Panc1 (cell line): ENCODE results near the gene GAB4.

Source experiments
- TF ChIP-seq, protein P1 (sequence below): fragments of 450-650 bp; IDR thresholded peaks from 2 replicates; pipeline ENCODE4 v1.5.1; 2017; ENCODE audit warnings: mild to moderate bottlenecking
- TF ChIP-seq, protein P2 (sequence below), 2 experiments: IDR thresholded peaks; 2 replicates each; pipeline ENCODE4 v1.6.1; 2011 to 2012; ENCODE audit warnings: low read depth in 2 of 2, control low read depth in 1 of 2, low read length in 1 of 2, mild to moderate bottlenecking in 1 of 2, moderate library complexity in 1 of 2; ENCODE audit not compliant: insufficient read depth in 1 of 2

DNA sequence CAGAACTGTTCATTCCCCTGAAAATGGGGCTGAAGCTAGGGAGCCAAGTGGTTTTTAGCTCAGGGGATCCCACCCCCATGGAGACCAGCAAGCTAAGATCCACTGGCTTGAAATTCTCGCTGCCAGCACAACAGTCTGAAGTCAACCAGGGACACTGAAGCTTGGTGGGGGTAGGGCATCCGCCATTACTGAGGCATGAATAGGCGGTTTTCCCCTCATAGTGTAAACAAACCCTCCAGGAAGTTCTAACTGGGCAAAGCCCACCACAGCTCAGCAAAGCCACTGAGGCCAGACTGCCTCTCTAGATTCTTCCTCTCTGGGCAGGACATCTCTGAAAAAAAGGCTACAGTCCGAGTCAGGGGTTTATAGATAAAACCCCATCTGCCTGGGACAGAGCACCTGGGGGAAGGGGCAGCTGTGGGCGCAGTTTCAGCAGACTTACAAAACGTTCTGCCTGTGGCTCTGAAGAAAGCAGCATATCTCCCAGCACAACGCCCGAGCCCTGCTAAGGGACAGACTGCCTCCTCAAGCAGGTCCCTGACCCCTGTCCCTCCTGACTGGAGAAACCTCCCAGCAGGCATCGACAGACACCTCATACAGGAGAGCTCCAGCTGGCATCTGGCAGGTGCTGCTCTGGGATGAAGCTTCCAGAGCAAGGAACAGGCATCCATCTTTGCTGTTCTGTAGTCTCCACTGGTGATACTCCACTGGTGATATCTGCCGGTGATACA is 32.7 kb downstream of the GAB4 start:
- TF ChIP-seq, protein P1, sequence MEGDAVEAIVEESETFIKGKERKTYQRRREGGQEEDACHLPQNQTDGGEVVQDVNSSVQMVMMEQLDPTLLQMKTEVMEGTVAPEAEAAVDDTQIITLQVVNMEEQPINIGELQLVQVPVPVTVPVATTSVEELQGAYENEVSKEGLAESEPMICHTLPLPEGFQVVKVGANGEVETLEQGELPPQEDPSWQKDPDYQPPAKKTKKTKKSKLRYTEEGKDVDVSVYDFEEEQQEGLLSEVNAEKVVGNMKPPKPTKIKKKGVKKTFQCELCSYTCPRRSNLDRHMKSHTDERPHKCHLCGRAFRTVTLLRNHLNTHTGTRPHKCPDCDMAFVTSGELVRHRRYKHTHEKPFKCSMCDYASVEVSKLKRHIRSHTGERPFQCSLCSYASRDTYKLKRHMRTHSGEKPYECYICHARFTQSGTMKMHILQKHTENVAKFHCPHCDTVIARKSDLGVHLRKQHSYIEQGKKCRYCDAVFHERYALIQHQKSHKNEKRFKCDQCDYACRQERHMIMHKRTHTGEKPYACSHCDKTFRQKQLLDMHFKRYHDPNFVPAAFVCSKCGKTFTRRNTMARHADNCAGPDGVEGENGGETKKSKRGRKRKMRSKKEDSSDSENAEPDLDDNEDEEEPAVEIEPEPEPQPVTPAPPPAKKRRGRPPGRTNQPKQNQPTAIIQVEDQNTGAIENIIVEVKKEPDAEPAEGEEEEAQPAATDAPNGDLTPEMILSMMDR: no peak
- TF ChIP-seq, protein P2, sequence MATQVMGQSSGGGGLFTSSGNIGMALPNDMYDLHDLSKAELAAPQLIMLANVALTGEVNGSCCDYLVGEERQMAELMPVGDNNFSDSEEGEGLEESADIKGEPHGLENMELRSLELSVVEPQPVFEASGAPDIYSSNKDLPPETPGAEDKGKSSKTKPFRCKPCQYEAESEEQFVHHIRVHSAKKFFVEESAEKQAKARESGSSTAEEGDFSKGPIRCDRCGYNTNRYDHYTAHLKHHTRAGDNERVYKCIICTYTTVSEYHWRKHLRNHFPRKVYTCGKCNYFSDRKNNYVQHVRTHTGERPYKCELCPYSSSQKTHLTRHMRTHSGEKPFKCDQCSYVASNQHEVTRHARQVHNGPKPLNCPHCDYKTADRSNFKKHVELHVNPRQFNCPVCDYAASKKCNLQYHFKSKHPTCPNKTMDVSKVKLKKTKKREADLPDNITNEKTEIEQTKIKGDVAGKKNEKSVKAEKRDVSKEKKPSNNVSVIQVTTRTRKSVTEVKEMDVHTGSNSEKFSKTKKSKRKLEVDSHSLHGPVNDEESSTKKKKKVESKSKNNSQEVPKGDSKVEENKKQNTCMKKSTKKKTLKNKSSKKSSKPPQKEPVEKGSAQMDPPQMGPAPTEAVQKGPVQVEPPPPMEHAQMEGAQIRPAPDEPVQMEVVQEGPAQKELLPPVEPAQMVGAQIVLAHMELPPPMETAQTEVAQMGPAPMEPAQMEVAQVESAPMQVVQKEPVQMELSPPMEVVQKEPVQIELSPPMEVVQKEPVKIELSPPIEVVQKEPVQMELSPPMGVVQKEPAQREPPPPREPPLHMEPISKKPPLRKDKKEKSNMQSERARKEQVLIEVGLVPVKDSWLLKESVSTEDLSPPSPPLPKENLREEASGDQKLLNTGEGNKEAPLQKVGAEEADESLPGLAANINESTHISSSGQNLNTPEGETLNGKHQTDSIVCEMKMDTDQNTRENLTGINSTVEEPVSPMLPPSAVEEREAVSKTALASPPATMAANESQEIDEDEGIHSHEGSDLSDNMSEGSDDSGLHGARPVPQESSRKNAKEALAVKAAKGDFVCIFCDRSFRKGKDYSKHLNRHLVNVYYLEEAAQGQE (IDR thresholded peaks at IDR 0.05; ENCODE audit: insufficient read depth in 1 of 2, low read depth in 2 of 2, low read length in 1 of 2): no peak
